ENCODE measurements around the gene PTPRG. TPM values are rescaled to one million over a fixed set of nuclear protein-coding genes. Genes with fewer than 3 reads are reported as not detected.

PTPRG gene
- total RNA-seq, 1 donor from 2014 or later, result 34.1 TPM

DNA sequence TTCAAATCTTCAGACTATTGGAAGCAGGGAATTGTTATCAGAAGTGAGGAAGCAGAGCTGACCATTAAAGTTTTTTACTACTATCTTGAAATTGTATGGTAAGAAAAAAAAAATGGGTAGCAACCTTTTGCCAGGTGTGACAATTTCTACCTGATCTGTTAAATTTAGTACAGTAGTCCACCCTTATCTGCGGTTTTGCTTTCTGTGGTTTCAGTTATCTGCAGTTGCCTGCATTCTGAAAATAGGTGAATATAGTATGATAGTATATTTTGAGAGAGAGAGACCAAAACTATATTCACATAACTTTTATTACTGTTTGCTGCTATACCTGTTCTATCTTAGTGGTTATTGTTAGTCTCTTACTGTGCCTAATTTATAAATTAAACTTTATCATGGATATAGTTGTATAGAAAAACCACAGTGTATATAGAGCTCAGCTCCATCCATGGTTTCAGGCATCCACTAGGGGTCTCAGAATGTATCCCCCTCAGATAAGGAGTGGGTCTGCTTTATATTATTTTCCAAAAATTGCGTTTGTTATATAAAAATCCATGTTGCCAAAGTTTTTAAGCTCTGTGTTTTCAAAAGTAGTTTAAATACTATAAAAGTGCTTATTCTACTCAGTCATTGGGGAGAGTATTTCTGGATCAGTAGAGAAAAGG, 69.9 kb downstream of the PTPRG start:
- no peak for ATAC-seq
- intact Hi-C loops (cut with DNase I), result no loop called here

DNA sequence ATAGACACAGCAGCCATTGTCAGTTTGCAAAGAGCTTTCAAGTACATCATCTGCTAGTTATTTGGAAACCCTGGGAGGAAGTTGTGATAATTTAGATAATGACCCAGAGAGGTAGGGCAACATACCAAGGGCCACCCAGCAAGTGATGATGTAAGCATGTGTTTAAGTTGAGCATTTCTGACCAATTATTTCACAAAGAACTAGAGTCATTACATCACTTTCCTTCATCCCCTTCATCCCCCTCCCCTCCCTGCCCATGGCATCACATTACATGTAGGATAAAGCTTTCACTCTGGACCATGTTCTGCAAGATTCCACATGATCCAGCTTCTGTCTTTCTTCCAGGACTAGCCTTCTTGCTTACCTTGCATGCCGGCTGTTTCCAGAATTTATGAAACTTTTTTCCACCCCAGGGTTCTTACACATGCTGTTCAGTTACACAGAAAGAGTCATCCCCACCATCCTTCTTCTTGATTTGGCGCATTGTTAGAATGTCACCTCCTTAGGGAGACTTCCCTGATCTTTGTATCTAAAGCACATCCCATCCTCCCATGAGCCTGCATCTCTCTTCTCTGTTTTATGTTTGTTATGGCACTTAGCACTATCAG, 71.3 kb downstream of the PTPRG start:
- no peak for DNase-seq (ENCODE audit: missing footprints)
- intact Hi-C loops (cut with DNase I), result no loop called here
- ATAC-seq, result no peak

More for the DNA sequence above, 69.9 kb downstream of the PTPRG start:
- no peak for DNase-seq (ENCODE audit: missing footprints)

DNA sequence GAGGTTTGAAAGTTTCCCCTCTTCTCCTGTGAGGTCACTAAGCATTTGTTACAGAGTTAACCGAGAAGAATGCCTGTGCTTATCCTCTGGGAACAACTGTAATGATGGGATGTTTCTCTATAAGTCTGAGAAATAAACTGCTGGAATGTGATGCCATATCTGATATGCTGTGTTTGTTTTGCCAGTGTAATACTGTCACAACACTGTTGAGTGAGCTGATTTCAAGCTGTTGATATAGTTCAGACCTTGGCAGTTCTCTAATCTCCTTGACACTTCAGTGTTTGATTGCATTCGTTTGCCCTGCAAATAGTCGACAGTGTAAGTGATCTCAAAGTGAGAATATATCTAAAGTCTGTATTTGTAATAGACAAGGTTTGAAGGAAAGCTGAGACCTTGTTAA, 73.3 kb downstream of the PTPRG start:
- DNase-seq (ENCODE audit: missing footprints) (no peak), ATAC-seq (no peak)
- intact Hi-C loops (cut with DNase I), result no loop called here

DNA sequence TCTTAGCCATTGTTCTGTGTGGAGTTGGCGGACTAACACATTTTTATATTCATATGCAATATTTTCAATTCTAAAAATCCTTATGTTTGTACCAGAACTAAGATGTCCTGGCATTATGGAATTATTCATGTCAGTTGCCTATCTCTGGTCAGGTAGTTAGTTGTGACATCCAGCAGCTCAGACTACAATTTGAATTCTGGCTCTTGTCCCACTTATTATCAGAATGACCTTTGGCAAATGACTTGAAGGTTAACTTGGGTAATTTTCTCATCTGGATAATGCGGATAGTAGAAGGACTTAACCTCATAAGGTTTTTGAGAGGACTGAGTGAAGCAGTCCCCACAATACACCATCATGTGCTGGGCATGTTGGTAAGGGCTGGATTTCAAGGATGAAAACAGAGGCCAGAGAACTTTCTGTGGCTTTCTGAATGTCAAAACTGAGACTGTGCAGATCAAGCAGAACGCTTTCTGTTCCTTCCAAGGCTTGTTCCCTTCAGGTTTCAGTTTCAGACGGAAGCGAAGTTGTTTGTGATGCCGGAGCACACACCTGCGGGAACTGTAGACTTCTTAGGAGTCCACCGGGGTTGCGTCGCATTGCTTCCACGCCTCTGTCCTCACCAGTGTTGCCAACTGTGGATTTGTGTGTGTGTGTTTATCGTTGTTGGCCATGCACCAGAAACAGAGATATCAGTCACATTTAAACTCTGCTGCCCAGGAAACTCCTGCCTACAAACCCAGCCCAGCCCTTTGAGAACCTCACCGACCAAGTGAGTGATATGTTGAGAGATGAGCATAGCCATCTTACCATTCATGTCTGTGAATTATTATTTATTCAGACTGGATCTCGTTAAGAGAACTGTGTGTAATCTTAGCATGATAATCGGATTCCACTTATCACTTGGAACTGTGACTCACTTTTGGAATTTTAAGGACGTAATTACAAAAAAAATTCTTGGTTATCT, 76.0 kb downstream of the PTPRG start:
- intact Hi-C loops (cut with DNase I), result no loop called here
- ATAC-seq (peak; percentile 74), DNase-seq (ENCODE audit: missing footprints) (no peak)

DNA sequence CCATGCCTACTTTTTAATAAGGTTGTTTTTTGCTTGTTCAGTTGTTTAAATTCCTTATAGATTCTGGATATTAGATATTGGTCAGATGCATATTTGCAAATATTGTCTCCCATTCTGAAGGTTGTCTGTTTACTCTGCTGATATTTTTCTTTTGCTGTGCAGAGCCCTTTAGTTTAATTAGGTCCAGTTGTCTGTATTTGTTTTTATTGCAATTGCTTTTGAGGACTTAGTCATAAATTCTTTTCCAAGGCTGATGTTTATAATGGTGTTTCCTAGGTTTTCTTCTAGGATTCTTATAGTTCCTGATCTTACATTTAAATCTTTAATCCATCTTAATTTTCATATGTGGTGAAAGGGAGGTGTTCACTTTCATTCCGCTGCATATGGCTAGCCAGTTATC, 77.4 kb downstream of the PTPRG start:
- DNase-seq (ENCODE audit: missing footprints) (no peak), ATAC-seq (no peak)
- intact Hi-C loops (cut with DNase I), result no loop called here

DNA sequence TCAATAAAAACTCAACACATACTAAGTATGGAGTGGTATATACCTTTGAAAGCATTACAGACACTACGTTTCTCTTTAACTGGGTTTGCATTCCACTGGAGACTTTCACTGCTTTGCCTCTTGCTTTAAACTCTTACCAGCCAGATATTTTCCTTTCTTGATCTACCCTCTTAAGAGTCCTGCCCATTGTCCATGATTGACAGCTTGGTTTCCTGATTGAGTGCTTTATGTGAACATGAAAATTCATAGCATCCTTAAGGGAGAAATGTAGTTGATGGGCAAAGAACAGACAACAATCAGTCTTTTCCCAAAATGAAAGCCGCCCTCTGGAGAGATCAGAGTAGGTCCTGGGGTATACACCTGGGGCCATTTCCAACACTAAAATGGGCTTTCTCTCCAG, 78.6 kb downstream of the PTPRG start:
- no peak for DNase-seq (ENCODE audit: missing footprints)
- no peak for ATAC-seq
- intact Hi-C loops (cut with DNase I), result loop anchor here (5.0 kb wide), 1 partner anchor 43 kb away; no protein-coding TSS in a partner anchor

DNA sequence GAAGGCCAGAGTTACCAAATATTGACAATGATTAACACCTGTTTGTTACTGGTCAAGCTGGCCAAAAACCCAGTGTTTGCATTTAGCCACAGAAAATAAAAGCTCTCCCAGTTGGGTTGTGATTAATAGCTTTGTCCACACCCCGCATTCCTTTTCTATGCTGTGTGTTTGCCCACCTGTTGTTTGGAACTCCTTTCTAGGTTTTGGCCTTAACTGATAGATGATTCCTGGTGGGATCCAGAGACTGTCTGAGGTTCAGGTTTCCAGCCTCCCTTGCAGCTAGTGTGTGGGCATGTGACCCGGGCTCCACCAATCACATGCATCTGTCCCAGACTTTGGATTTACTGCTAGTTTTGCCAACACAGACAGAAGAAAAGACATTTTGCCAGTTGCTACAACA, 83.8 kb downstream of the PTPRG start:
- intact Hi-C loops (cut with DNase I), result no loop called here
- ATAC-seq (no peak), DNase-seq (ENCODE audit: missing footprints) (no peak)

DNA sequence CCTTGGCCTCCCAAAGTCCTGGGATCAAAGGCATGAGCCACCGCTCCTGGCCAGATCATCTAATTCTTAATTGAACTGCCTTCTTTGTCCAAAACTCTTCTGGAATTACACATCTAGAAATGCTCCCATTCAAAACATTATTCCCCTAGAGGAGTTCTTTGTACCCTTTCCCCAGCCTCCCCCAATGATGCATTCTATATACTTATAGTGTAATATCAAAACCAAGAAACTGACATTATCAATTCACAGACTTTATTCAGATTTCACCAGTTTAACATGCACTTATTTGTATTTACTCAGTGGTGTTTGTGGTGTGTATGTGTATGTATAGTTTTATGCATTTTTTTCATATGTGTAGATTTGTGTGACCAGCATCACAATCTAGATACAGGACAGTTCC, 85.0 kb downstream of the PTPRG start:
- ATAC-seq (no peak), DNase-seq (ENCODE audit: missing footprints) (no peak)
- intact Hi-C loops (cut with DNase I), result no loop called here

DNA sequence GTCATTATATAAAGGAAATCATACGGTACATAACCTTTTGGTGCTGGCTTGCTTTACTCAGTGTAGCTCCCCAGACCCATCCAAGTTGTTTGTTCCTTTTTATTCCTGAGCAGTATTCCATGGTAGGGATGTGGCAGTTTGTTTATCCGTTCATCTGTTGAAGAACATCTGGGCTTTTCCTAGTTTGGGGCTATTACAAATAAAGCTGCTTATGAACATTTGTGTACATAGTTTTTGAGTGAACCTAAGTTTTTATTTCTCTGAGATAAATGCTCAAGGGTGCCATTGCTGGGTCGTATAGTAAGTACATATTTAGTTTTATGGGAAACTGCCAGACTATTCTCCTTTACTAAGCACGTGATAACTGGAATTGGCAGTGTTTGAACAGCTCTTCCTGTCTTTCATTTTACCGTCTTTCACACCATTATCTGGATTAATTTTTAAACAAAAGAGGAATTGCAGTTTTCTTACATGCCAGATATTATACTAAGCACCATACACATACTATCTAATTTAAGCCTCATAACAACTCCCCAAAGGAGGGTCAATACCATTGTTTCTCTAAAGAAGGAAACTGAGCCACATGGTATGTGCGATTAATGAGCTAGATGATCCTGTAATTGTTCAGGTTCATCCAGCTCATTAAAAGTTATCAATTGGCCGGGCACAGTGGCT, 85.6 kb downstream of the PTPRG start:
- no peak for ATAC-seq
- intact Hi-C loops (cut with DNase I), result no loop called here

DNA sequence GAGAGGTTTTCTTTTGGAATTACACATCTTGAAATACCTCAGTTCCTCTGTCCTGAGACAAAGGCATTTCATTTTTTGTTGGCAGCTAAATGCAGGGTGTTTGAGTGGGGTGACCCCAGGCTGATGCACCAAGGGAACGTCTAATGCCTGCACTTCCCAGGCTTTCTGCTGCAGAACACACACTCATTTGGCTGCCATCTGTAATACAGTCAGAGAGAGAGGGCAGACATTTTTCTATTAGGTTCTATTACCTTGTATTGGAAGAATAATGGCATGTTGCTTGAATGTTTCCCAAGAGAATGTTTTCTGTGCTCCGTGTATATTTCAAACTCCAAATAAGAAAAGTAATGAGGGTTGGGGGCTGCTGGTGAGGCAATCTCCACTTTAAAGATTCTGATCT, 87.1 kb downstream of the PTPRG start:
- intact Hi-C loops (cut with DNase I), result no loop called here
- ATAC-seq (no peak), DNase-seq (ENCODE audit: missing footprints) (no peak)

More for the DNA sequence above, 85.6 kb downstream of the PTPRG start:
- no peak for DNase-seq (ENCODE audit: missing footprints)

DNA sequence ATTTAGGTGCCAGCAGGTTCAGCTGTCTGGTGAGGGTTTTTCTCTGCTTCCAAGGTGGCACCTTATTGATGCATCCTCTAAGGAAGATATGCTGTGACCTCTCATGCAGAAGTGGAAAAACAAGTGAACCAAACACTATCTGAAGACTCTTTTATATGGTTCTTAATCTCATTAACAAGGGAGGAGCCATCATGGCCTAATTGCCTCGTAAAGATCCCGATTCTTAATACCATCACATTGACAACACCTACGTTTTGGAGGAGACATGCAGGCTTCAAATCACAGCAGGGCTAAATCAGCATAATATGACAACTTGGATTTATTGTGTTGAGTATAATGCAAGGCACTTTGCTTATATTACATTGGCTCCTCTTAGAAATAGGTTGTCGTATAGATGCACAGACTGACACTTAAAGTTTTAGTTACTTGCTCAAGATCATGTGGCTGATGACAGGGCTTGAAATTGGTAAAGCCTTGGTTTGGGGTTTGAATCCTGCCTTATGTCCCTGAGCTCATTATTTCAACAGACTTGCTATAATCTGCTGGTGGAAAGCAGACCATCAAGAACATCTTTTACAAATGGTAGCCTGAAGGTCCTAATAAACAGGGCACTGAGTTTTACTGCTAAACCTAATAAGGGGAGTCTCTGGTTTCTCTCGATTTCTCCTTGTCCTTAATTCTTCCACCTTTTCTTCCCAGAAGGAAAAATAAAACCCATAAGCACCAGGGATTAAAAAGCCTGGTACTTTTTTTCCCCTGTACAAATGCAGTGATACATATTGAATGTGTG, 88.2 kb downstream of the PTPRG start:
- intact Hi-C loops (cut with DNase I), result no loop called here
- DNase-seq (ENCODE audit: missing footprints) (no peak), ATAC-seq (no peak)

DNA sequence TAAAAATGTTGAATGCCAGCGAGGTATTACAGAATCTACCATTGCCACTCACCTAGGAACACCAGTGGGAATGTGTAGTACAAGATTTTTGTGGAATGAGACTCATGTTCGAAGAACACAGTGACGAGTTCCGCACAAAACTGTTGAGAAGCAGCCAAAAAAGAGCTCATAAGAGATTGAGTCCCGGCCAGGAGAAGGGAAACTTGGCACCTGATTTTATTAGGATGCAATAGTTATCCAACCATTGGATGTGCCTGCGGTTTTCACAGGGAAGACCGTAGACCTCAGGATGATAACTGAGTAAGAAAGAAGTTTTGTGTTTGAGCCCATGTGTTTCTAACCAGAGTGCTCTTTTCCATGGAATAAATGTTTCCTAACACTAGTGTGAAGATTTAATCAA, 88.9 kb downstream of the PTPRG start:
- ATAC-seq (peak; percentile 85), DNase-seq (ENCODE audit: missing footprints) (no peak)
- intact Hi-C loops (cut with DNase I), result no loop called here

DNA sequence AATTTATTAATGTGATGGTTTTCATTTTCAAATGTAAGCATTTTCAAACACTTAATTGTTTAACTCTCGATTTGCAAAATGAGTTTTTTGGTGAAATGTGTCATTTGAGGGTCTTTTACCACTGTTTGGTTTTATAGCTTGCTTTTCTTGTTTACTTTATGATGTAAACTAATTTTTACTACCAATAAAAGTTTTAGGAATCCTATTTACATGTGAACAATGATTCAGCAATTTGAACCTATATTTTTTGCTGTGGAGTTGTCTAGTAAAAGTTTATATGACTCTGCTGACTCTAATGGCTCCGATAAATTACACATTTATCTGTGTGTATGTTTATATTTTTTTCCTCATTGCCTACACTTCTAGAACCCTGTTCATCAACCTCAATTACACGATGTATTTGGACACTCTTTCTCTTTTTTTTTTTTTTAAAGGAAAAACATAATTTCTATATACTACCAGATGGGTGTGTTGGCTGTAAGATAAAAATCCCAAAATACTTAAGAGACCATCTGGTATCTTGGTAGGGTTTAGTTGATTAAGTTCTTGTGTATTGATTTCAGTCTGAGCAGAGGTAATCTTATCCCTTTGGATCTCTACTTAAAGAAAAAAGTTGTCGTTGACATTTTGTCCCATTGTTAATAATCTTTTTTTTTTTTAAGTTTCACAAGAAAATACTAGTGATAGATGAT, 89.5 kb downstream of the PTPRG start:
- DNase-seq (ENCODE audit: missing footprints) (no peak), ATAC-seq (no peak)
- intact Hi-C loops (cut with DNase I), result no loop called here

DNA sequence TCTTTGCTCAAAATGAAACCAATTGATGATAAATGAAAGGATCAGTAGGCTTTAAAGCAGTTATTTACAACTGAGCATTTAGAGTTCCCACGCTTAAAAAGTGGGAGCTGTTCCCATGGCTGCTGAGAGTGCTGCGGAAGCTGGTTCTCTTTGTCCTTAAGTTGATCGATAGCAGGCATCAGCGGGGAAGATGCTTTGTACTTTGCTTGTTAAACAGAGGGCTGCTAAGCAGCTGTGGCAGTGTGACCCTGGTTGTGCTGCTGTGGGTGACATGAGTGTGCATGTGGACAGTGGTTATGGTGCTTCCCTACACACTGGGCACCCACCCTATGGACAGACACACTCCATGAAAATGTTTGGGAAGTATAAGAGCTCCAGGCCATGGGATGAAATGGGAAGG, 96.3 kb downstream of the PTPRG start:
- DNase-seq (ENCODE audit: missing footprints), result no peak
- intact Hi-C loops (cut with DNase I), result no loop called here
- no peak for ATAC-seq

DNA sequence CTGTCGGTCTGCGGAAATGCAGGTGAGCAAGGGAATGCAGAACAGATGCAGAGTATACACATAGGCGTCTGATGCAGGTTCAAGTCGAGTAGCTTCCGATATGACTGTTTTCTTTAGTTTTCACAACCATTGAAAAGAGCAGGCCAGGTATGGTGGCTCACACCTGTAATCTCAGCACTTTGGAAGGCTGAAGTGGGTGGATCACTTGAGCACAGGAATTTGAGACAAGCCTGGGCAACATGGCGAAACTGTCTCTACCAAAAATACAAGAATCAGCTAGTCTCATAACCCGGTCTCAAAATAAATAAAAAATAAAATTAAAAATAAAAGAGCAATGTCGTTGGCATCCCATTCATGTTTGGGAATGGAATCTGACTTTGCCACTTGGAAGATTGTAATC, 101.5 kb downstream of the PTPRG start:
- DNase-seq (ENCODE audit: missing footprints), result no peak
- ATAC-seq, result no peak
- intact Hi-C loops (cut with DNase I), result no loop called here

DNA sequence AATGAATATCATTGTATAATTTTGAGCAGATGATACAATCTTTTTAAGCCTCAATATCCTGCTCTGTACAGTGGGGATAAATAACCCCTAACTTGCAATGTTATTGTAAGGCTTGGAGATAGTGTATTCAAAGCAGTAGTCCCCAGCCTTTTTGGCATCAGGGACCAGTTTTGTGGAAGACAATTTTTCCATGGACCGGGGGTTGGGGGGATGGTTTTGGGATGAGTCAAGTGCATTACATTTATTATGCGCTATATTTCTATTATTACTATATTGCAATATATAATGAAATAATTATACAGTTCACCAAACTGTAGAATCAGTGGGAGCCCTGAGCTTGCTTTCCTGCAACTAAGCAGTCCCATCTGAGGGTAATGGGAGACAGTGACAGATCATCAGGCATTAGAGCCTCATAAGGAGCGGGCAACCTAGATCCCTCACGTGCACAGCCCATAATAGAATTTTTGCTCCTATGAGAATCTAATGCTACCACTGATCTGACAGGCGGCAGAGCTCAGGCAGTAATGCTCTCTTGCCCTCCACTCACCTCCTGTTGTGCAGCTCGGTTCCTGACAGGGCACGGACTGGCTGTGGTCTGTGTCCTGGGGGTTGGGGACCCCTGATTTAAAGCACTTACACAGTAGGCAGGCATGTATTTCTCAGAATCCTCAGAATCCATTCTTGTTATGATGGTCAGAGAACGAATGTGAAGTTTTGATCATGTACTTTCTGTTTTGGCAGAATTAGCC, 102.2 kb downstream of the PTPRG start:
- no peak for ATAC-seq
- intact Hi-C loops (cut with DNase I), result no loop called here

DNA sequence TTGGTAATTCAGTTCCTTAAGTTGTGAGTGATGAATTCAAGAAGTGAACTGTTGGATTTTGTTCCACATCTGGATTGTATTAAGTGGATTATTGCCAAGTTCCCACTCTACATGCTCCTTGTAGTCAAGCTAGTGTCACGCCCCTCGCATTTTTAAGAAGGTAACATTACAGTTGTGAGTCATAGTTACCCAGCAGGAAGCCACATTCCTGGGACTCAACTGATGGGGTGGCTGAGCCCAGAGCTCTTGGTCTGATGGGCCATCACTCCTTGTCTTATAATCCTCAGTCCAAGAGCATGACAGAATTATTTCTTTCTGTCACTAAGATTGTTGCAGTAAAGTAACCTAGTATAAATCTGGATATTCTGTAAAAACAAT, 102.7 kb downstream of the PTPRG start:
- no peak for DNase-seq (ENCODE audit: missing footprints)
- ATAC-seq, result no peak
- intact Hi-C loops (cut with DNase I), result no loop called here

More for the DNA sequence above, 102.2 kb downstream of the PTPRG start:
- DNase-seq (ENCODE audit: missing footprints), result no peak

Data from Right ventricle myocardium inferior (tissue), 1 donor.